NCI-H345 treated with DMSO at 0.1 percent for 48 hours (cell line): ENCODE results near the gene PPFIBP2.

Source experiments
- DNase-seq: peaks from one replicate; lab custom pipeline; 2025; ENCODE audit not compliant: unreplicated experiment; lab: John Stamatoyannopoulos, UW

PPFIBP2 gene

DNA sequence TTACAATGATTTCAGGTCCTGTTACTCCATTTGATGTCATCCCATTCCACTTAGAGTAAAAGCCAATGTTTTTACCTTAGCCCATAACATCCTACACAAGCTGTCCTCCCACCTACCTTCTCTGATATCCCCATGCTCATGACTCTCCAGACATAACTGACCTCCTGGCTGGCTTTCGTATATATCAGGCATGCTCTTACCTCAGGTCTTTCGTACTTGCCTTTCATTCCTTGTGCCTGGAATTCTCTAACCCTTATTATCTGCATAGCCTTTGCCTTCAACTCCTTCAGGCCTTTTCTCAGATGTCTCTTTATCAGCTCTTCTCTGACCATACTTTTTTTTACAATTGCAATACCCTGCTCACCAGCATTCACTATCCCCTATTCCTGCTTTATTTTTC lies 169.8 kb downstream of the PPFIBP2 start:
- no peak for DNase-seq

GRCh38 chr11:7686761-7687160 lies 173.0 kb downstream of the PPFIBP2 start:
- no peak for DNase-seq

DNA sequence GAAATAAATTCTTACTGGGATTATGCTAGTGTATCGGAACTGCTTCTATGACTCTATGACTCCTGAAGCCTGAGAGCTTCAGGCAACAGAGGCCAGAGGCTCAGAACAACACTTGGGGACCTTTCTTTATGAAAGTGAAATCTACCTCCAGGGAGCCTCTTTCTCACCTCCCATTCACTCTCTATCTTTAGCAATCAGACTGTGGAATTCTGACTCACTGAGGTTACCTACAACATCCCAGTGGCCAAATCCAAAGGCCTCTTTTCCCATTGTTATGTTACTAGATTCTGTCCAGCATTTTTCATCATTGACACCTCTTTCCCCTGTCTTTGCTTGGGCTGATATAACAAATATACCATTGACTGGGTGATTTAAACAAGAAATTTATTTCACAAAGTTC lies 173.6 kb downstream of the PPFIBP2 start:
- DNase-seq = no peak

DNA sequence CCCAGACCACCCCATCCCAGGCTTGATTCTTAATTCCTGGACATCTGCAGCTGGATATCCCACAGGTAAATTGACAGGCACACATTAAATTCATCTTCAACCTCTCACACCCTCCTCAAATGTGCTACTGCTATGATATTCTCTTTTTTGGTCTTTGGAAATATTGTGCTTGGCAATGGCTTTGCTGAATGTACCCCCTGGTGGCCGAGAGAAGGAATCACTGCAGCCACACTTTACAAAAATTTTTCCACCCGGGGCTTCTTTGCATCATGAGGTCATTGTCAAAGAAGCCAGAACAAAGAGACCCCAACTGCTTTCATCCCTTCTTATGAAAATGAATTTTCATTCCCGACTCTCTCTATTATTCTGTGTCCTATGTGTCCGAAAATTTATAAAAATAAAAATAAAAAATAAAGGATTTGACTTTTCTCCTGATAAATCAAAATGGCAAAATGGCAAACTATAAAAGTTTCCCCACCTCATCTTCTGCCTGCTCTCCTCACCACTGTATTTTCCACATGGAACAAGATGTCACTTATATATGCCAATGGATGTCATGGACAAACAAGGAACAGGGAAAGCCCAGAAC lies 174.5 kb downstream of the PPFIBP2 start:
- peak; percentile 14 for DNase-seq

DNA sequence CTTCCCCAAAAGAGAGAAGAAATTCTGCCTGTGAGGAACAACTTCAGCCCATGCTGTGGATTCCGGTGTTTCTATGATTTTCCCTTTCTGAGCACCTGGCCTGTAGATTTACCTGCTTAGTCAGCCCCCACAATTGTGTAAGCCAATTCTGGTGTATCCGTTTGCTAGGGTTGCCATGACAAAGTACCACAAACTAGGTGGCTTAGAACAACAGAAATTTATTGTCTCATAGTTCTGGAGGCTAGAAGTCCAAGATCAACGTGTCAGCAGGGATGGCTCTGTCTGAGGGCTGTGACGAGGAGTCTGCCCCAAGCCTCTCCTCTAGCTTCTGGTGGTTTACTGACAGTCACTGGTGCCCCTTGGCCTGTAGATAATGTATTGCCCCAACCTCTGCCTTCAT lies 175.4 kb downstream of the PPFIBP2 start:
- no peak for DNase-seq

DNA sequence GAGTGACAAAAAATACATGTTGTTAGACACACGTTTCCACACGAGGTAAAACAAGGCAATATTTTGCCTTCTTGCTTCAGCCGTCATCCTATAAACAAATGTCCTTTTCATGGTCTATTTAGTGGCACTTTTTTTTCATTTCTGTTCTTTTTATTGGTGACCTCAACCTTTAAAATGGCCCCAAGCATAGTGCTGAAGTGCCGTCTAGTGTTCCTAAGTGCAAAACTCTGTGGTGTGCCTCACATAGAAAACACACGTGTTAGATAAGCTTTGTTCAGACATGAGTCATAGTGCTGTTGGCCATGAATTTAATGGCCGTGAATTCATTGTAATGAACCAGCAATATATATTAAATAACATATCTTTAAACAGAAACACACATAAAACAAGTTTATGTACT lies 176.8 kb downstream of the PPFIBP2 start:
- DNase-seq = no peak

DNA sequence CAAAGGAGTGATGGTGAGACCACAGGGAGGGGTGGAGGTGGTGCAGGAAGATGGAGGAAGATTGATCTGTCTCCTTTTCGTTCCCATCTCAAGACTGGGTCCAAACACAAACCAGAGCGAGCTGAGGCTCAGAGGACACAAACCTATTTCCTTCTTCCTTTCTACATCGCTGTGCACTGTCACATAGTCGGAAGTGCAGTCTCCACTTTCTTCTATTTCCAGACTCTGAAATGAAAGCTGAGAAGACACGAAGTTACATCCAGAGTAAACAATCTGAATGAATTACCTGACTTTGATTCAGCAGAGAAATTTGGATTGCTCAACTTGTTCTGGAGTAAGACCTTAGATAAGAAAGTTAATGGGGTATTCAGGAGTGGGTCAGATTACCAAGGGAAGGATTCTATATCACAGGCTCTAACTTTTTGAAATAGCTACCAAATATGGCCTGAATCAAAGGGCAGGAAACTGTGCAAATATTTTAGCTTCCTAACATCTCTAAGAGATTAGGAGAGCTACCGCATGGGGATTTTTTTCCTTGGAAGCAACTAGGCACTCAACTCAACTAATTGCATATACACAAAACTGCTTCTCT lies 178.1 kb downstream of the PPFIBP2 start:
- no peak for DNase-seq

DNA sequence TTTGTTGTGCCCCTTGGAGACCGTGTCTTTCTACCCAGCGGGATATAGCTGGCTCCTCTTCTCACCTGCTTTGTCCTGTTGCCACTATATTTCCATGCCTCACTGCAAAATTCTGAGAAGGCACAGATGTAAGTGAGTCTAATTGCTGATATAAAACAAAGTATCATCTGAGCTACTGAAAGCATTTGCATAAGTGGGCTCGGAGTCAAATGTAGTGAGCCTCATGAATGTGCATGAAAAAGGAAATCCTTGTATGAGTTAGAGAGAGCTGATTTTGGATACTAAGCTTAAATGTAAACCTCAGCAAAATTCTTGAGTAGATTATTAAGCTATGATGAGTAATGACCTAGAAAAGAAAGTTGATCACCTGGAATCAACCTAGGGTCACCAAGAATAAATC lies 178.6 kb downstream of the PPFIBP2 start:
- DNase-seq = no peak

DNA sequence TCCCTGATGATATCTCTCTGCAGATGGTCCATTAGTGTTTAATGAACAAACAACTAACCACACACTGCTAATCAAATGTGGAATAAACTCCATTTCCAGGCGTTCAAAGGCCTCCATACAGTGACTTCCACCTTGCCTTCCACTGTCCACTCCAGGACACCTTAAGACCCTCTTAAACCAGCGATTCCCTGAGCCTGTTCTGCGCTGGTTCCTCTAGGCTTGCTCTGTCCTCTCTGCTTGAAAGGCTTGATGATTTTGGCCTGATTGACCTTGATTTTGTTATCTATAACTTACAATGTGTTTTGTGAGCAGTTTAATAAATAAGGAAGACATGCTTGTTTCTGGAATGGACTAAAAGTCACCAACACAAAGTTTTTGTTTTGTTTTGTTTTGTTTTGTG lies 180.4 kb downstream of the PPFIBP2 start:
- no peak for DNase-seq

- DNase-seq = no peak
These were observed 182.6 kb downstream of the PPFIBP2 start for GRCh38 chr11:7696424-7696823.
